Left kidney (tissue), 8 donors: ENCODE measurements around the gene CFAP298. TPM values are rescaled to one million over a fixed set of nuclear protein-coding genes. Genes with fewer than 3 reads are reported as not detected.
A peak's percentile ranks its signal among the peaks of the same experiment; 100 is the strongest.
"Not testable (repeated sequence)": the region's sequence is repeated elsewhere in the genome, so short reads cannot be mapped to it uniquely, and the experiment has no call there.

Experiments used
- DNase-seq: peaks from one replicate; pipeline ENCODE4 v3.0.0-alpha.2; 2013
- long read RNA-seq, 8 donors: transcript quantifications; one replicate each; lab custom pipeline, GENCODE V29; 2026
- polyA plus RNA-seq: library from polyadenylated mRNA; unstranded; fragments of 120-200 nt; gene quantifications from one replicate; pipeline ENCODE4 v1.2.1, GENCODE V29; 2013; ENCODE audit not compliant: insufficient read length

The CFAP298 gene
- 68.0 TPM for polyA plus RNA-seq
- long read RNA-seq, donor 1, transcript CFAP298-203 (5 exons, 2,503 nt): minor isoform, 5 of 52 reads
- long read RNA-seq, donor 1, transcript CFAP298-201 (7 exons, 1,692 nt): major isoform, 24 of 52 reads
- long read RNA-seq, donor 1, partial matches to known transcripts: 22 of 52 reads
- long read RNA-seq, donor 1, other reads (novel, unspliced or antisense): 0 of 52 reads
- long read RNA-seq, donor 2, transcript CFAP298-201 (7 exons, 1,692 nt): major isoform, 15 of 52 reads
- long read RNA-seq, donor 2, transcript CFAP298-203 (5 exons, 2,503 nt): minor isoform, 13 of 52 reads
- long read RNA-seq, donor 2, partial matches to known transcripts: 24 of 52 reads
- long read RNA-seq, donor 2, other reads (novel, unspliced or antisense): 0 of 52 reads
- long read RNA-seq, donor 3, transcript CFAP298-203 (5 exons, 2,503 nt): major isoform, 14 of 52 reads
- long read RNA-seq, donor 3, transcript CFAP298-201 (7 exons, 1,692 nt): minor isoform, 13 of 52 reads
- long read RNA-seq, donor 3, partial matches to known transcripts: 25 of 52 reads
- long read RNA-seq, donor 3, other reads (novel, unspliced or antisense): 0 of 52 reads
- long read RNA-seq, donor 4, partial matches to known transcripts: 0 of 1 reads
- long read RNA-seq, donor 4, other reads (novel, unspliced or antisense): 0 of 1 reads
- long read RNA-seq, donor 5, transcript CFAP298-203 (5 exons, 2,503 nt): minor isoform, 8 of 68 reads
- long read RNA-seq, donor 5, transcript CFAP298-201 (7 exons, 1,692 nt): major isoform, 54 of 68 reads
- long read RNA-seq, donor 5, partial matches to known transcripts: 6 of 68 reads
- long read RNA-seq, donor 5, other reads (novel, unspliced or antisense): 0 of 68 reads
- long read RNA-seq, donor 6, transcript CFAP298-201 (7 exons, 1,692 nt): major isoform, 21 of 33 reads
- long read RNA-seq, donor 6, partial matches to known transcripts: 10 of 33 reads
- long read RNA-seq, donor 6, other reads (novel, unspliced or antisense): 0 of 33 reads
- long read RNA-seq, donor 7, transcript CFAP298-201 (7 exons, 1,692 nt): major isoform, 28 of 62 reads
- long read RNA-seq, donor 7, transcript CFAP298-203 (5 exons, 2,503 nt): minor isoform, 17 of 62 reads
- long read RNA-seq, donor 7, partial matches to known transcripts: 16 of 62 reads
- long read RNA-seq, donor 7, other reads (novel, unspliced or antisense): 0 of 62 reads
- long read RNA-seq, donor 8, transcript CFAP298-203 (5 exons, 2,503 nt): minor isoform, 5 of 30 reads
- long read RNA-seq, donor 8, transcript CFAP298-201 (7 exons, 1,692 nt): major isoform, 20 of 30 reads
- long read RNA-seq, donor 8, partial matches to known transcripts: 5 of 30 reads
- long read RNA-seq, donor 8, other reads (novel, unspliced or antisense): 0 of 30 reads

GRCh38 chr21:32612075-32612998 lies at the start of gene CFAP298:
CFAP298 (minus strand) TSS chr21:32612377; CDS start chr21:32612243, 134 bp downstream.
- DNase-seq: peak; percentile 92

GRCh38 chr21:32661026-32661782 lies 49.0 kb upstream of the CFAP298 start:
- DNase-seq: not testable (repeated sequence)

- DNase-seq: no peak
Observed at GRCh38 chr21:32658524-32658923, 46.3 kb upstream of the CFAP298 start.

GRCh38 chr21:32653326-32653901 lies 41.2 kb upstream of the CFAP298 start:
- no peak for DNase-seq

- no peak for DNase-seq
Observed at GRCh38 chr21:32648165-32648564, 36.0 kb upstream of the CFAP298 start.

GRCh38 chr21:32645261-32646182 lies 33.3 kb upstream of the CFAP298 start:
- no peak for DNase-seq

GRCh38 chr21:32641710-32642698 lies 29.8 kb upstream of the CFAP298 start:
- peak; percentile 14 for DNase-seq

GRCh38 chr21:32626621-32627196 lies 14.5 kb upstream of the CFAP298 start:
- DNase-seq: no peak

GRCh38 chr21:32618218-32618617 lies 6.0 kb upstream of the CFAP298 start:
- DNase-seq: not testable (repeated sequence)

- DNase-seq: no peak
Observed at GRCh38 chr21:32613436-32614043, 1.4 kb upstream of the CFAP298 start.

- DNase-seq: no peak
Observed at GRCh38 chr21:32612999-32613337, 791 bp upstream of the CFAP298 start.

GRCh38 chr21:32611471-32611997 lies 643 bp downstream of the CFAP298 start:
- no peak for DNase-seq

- not testable (repeated sequence) for DNase-seq
Observed at GRCh38 chr21:32610940-32611339, 1.2 kb downstream of the CFAP298 start.

- no peak for DNase-seq
Observed at GRCh38 chr21:32608851-32609250, 3.3 kb downstream of the CFAP298 start.

- no peak for DNase-seq
Observed at GRCh38 chr21:32605469-32605868, 6.7 kb downstream of the CFAP298 start.

GRCh38 chr21:32604464-32604863 lies 7.7 kb downstream of the CFAP298 start:
- DNase-seq: no peak
